ENCODE measurements around the gene KCNT2. TPM values are rescaled to one million over a fixed set of nuclear protein-coding genes. Genes with fewer than 3 reads are reported as not detected.
"Not testable (repeated sequence)": the region's sequence is repeated elsewhere in the genome, so short reads cannot be mapped to it uniquely, and the experiment has no call there.

Gene KCNT2
- total RNA-seq, 4 donors from 2014 or later, result 0.18 to 3.3 (median 2.0) TPM

DNA sequence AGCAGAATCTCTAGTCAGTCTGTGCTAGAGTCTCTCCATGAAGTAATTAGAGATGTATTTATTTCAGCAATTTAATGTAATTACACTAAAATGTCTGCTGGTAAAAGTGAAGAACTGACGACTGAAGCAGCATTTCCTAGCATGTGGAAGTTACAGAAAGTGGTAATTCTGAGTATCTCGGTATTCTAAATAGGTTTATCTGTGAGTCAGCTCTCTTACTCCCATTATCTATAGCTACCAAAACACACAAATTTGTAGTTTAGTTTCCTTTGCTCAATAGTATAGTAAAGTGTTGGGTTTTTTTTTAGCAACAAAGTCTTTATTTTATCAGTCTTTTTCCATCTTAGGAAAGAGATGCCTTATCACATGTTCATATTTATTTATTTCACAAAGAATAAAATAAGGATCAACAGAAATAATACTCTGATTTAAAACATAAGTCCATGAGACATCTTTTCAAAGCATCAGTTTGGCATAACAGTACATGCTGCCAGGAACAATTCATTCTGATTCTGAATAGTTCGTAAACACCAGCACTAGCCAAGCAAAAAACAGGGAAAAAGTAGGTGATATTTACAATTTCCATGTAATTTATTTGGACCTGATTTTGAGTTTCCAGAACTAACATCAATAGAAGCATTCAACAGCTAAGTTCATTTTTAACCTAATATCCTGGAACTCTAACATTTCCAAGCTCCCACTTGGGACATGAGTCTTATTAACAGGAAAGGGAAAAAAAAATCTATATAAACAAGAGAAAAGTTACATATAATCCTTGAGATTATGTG lies 76.3 kb downstream of the KCNT2 start:
- no peak for DNase-seq
- Histone ChIP-seq H3K9me3 (no peaks in the 10 kb centered on the region), H3K27me3 (no peaks in the 10 kb centered on the region), H3K4me1 (no peaks in the 10 kb centered on the region), H3K36me3 (no peaks in the 10 kb centered on the region), H3K27ac (no peak overlapping the region), H3K4me3 (no peak overlapping the region)
- no peak for TF ChIP-seq POLR2A (IDR thresholded peaks at IDR 0.05)
- TF ChIP-seq, protein P1, sequence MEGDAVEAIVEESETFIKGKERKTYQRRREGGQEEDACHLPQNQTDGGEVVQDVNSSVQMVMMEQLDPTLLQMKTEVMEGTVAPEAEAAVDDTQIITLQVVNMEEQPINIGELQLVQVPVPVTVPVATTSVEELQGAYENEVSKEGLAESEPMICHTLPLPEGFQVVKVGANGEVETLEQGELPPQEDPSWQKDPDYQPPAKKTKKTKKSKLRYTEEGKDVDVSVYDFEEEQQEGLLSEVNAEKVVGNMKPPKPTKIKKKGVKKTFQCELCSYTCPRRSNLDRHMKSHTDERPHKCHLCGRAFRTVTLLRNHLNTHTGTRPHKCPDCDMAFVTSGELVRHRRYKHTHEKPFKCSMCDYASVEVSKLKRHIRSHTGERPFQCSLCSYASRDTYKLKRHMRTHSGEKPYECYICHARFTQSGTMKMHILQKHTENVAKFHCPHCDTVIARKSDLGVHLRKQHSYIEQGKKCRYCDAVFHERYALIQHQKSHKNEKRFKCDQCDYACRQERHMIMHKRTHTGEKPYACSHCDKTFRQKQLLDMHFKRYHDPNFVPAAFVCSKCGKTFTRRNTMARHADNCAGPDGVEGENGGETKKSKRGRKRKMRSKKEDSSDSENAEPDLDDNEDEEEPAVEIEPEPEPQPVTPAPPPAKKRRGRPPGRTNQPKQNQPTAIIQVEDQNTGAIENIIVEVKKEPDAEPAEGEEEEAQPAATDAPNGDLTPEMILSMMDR (IDR thresholded peaks at IDR 0.05), result no peak

DNA sequence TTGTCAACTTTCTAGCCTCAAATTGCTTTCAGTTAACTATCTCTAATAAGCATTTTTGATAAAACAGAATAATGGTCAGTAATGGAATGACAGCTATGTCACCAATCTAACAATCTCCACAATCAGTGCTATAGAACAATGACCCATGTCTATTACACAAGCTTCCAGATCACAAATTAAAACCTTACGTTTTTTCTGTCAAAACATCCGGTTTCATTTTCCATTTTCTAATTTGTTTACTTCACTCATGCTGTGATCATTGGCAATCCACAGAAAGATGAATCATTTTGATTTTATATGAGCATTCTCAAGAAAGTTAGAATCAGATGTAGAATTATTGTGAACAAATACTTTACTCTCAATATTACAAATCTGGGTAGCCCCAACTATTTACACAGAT lies 80.3 kb downstream of the KCNT2 start:
- no peak overlapping the region for H3K27ac ChIP-seq
- no peaks in the 10 kb centered on the region for H3K27me3 ChIP-seq
- DNase-seq, result no peak
- TF ChIP-seq, protein P1 (IDR thresholded peaks at IDR 0.05), result no peak
- TF ChIP-seq POLR2A (IDR thresholded peaks at IDR 0.05), result no peak
- H3K9me3 ChIP-seq, result no peaks in the 10 kb centered on the region
- no peaks in the 10 kb centered on the region for H3K4me1 ChIP-seq
- H3K4me3 ChIP-seq, result no peak overlapping the region
- no peaks in the 10 kb centered on the region for H3K36me3 ChIP-seq

DNA sequence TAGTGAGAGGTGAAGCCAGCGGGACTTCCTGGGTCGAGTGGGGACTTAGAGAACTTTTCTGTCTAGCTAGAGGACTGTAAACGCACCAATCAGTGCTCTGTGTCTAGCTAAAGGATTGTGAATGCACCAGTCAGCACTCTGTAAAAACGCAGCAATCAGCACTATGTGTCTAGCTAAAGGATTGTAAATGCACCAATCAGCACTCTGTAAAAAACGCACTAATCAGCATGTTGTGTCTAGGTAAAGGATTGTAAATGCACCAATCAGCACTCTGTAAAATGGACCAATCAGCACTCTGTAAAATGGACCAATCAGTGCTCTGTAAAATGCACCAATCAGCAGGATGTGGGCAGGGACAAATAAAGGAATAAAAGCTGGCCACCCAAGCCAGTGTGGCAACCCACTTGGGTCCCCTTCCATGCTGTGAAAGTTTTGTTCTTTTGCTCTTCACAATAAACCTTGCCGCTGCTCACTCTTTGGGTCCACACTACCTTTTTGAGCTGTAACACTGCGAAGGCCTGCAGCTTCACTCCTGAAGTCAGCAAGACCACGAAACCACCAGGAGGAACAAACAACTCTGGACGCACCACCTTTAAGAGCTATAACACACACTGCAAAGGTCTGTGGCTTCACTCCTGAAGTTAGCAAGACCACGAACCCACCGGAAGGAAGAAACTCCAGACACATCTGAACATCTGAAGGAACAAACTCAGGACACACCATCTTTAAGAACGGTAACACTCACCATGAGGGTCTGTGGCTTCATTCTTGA lies 85.5 kb downstream of the KCNT2 start:
- not testable (repeated sequence) for H3K27ac ChIP-seq, H3K27me3 ChIP-seq, DNase-seq, H3K36me3 ChIP-seq, H3K4me3 ChIP-seq, H3K4me1 ChIP-seq, H3K9me3 ChIP-seq

DNA sequence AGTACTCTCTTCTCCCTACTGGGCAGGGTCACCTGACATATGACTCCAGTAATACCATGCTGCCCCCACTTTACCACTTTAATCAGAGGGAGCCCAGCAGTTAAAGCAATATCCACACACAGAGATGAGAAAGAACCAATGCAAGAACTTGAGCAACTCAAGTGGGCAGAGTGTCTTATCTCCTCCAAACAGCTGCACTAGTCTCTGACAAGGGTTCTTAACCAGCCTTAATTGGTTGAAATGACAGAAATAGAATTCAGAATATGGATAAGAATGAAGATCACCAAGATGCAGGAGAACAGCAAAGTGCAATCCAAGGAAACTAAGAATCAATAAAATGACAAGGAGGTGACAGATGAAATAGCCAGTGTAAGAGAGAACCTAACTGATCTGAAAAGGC lies 91.0 kb downstream of the KCNT2 start:
- Histone ChIP-seq H3K4me1 (no peaks in the 10 kb centered on the region), H3K4me3 (no peak overlapping the region), H3K36me3 (no peaks in the 10 kb centered on the region), H3K27me3 (no peaks in the 10 kb centered on the region), H3K9me3 (no peaks in the 10 kb centered on the region), H3K27ac (no peak overlapping the region)
- DNase-seq, result no peak
- no peak for TF ChIP-seq POLR2A (IDR thresholded peaks at IDR 0.05)
- TF ChIP-seq, protein P1 (IDR thresholded peaks at IDR 0.05), result no peak

DNA sequence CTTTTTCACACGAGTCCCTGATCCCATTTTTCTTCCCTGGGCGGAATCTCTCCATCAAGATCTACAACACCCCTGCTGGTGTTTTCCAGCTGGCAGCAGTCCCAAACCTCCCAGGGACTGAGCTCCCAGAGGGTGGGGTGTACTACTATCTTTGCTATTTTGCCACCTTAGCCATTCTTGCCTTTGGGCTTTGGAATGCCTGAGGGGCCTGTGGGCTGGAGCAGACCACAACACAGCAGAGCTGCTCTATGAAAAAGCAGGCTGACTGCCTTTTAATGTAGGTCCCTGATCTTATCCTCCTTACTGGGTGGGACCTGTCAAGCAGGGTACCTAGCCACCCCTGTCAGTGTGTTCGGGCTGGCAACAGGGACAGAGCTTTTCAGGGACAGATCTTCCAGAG lies 91.9 kb downstream of the KCNT2 start:
- Histone ChIP-seq H3K27ac (no peak overlapping the region), H3K27me3 (no peaks in the 10 kb centered on the region), H3K36me3 (no peaks in the 10 kb centered on the region), H3K9me3 (no peaks in the 10 kb centered on the region), H3K4me3 (no peak overlapping the region), H3K4me1 (no peaks in the 10 kb centered on the region)
- TF ChIP-seq, protein P1 (IDR thresholded peaks at IDR 0.05), result no peak
- TF ChIP-seq POLR2A (IDR thresholded peaks at IDR 0.05), result no peak
- no peak for DNase-seq

DNA sequence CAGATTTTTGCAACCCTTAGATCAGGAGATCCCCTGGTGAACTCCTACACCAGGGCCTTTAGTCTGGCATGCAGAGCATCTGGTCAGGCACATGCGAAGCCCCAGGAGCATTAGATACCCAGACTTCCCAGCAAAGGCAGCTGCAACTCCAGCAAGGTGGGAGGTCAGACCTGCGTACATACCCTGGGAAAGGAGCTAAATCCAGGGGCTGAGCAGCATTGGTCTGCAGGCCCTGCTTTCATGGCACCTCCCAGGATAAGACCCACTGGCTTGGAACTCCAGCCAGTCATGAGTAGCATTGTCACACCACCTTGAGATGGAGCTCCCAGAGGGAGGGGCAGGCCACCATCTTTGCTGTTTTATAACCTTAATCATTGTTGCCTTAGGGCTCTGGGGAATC lies 92.3 kb downstream of the KCNT2 start:
- DNase-seq, result no peak
- Histone ChIP-seq H3K4me3 (no peak overlapping the region), H3K36me3 (no peaks in the 10 kb centered on the region), H3K27ac (no peak overlapping the region), H3K4me1 (no peaks in the 10 kb centered on the region), H3K27me3 (no peaks in the 10 kb centered on the region), H3K9me3 (no peaks in the 10 kb centered on the region)
- TF ChIP-seq, protein P1 (IDR thresholded peaks at IDR 0.05), result no peak
- no peak for TF ChIP-seq POLR2A (IDR thresholded peaks at IDR 0.05)

Data from Peyer's patch (tissue), 4 donors.